Coronary artery (tissue), 2 donors: ENCODE data around the gene PIGL.
A peak's percentile ranks its signal among the peaks of the same experiment; 100 is the strongest.
"Not testable (repeated sequence)": the region's sequence is repeated elsewhere in the genome, so short reads cannot be mapped to it uniquely, and the experiment has no call there.

Experiments
- DNase-seq: peaks from one replicate; pipeline ENCODE4 v3.0.0-alpha.2; 2017; ENCODE audit warnings: low spot score
- H3K27ac ChIP-seq, 2 donors: fragments of 200-600 bp; sonication (generic); one replicate each; pipeline ENCODE4 v1.5.1; 2016 to 2019
- H3K4me3 ChIP-seq: fragments of 200-600 bp; sonication (generic); 2 replicates; pipeline ENCODE4 v1.5.1; 2016; ENCODE audit warnings: mild to moderate bottlenecking, moderate library complexity
- TF ChIP-seq, protein P1 (sequence below): fragments of 200-600 bp; sonication (generic); IDR thresholded peaks from one replicate; pipeline ENCODE4 v1.5.1; 2019; ENCODE audit warnings: antibody characterized with exemption

The PIGL gene

DNA sequence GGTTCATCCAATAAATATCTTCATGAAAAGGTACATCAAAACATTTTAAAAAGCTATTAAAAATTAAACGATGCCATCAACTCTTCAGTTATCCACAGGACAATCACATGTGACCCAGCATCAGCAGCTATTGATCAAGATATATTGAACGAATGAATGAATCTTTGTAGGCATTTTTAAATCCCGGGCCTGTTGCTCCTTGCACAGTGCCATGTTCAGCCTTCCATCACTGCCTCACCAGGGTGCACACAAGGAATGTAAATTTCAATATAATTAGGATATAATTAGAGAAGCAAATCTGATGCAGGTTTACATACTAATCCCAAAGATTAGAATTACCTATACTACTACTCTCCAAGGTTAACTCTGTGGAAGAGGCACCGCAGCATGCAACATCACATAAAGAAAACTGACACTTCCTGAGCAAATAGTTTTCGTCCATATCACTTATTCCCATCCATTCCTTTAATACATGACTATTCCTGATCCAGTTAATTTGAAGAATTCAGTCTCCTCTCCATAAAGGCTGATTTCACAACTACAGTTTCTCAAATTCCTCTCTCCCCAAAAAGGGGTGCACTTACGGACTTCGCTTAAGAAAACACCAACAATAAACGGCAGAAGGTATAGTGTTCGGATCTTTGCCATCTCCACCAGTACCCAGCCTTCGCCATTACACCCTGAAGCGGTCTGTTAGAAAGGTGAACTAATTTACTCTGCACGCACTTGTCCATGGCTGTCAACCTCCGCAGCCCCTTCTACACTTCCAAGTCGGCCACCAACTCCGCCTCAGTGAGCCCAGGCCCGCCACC, 2.6 kb upstream of the PIGL start:
- DNase-seq, result no peak

DNA sequence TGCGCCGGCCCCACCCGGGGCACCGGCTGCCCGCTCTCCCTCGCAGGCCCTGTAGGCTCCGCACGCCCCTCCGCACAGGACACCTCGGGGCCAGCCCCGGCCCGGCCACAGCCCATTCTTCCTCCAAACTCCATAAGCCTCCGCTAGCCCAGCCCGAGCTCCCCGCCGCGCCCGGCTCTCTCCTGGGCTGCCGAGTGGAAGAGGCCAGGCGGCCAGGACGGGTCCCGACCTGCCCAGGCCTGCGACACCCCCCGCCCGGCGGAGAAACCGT, 2.1 kb upstream of the PIGL start:
- peak overlapping the region; percentile 96 for H3K4me3 ChIP-seq
- H3K27ac ChIP-seq, result peak overlapping the region; percentile 95 to 97
- DNase-seq, result peak; percentile 80
- TF ChIP-seq, protein P1, sequence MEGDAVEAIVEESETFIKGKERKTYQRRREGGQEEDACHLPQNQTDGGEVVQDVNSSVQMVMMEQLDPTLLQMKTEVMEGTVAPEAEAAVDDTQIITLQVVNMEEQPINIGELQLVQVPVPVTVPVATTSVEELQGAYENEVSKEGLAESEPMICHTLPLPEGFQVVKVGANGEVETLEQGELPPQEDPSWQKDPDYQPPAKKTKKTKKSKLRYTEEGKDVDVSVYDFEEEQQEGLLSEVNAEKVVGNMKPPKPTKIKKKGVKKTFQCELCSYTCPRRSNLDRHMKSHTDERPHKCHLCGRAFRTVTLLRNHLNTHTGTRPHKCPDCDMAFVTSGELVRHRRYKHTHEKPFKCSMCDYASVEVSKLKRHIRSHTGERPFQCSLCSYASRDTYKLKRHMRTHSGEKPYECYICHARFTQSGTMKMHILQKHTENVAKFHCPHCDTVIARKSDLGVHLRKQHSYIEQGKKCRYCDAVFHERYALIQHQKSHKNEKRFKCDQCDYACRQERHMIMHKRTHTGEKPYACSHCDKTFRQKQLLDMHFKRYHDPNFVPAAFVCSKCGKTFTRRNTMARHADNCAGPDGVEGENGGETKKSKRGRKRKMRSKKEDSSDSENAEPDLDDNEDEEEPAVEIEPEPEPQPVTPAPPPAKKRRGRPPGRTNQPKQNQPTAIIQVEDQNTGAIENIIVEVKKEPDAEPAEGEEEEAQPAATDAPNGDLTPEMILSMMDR, result no peak

More for the DNA sequence above, 2.6 kb upstream of the PIGL start:
- Histone ChIP-seq H3K4me3 (peak overlapping the region; percentile 96), H3K27ac (peak overlapping the region; percentile 95 to 97)
- TF ChIP-seq, protein P1, result no peak

DNA sequence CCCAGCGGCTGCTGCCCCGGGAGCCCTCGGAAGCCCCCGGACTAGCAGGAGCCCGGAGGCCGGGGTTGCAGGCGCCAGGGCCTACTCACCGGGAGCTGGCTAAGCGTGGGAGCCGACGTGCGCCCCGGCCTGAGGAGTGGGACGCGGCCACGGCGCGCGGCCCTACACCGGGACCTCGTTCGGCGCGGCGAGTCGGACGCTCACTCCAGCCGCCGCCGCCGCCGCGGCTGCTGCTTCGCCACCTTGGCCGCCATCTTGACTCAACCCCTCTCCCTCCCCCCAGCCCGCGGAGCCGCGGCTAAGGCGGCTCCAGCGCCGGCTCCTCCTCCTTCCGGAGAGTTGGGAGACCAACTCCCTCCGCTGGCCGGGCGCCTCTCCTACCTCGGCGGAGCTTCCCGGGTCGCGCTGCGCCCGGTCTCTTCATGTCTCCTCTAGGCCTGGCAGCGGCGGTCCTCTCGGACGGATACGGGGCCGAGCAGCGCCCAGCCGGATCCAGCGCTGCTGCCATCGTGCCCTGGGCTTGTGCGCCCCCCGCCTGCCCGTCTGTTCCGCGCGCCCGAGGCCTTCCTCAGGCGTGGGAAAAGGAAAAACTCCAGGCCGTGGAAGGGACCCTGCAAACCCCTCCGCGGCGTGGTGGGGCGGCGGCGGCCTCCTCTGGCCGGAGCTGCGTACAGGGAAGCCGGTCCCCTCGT, 1.6 kb upstream of the PIGL start, which contains the start of gene NCOR1:
Gene NCOR1, minus strand, starts transcription at position 262 of the 692 bp plus-strand sequence. CDS start 20,965 bp downstream, outside the sequence.
- Histone ChIP-seq H3K4me3 (peak within 1 kb of the TSS; percentile 96), H3K27ac (peak within 1 kb of the TSS; percentile 95 to 97)
- peak; percentile 94 for DNase-seq
- TF ChIP-seq, protein P1, result peak; percentile 22

DNA sequence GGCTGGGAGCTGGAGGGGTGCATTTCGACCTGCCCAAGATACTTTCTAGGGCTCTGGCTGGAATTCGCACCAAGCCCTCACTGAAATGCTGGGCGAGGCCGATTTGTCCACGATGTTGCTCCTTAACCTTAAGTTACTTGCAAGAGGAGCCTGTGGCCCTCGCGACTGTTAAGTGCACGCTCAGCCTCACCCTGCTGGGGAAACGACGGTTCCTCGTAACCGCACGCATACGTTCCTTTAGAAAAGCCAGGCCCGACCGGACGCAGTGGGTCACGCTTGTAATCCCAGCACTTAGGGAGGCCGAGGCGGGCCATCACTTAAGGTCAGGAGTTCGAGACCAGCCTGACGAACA, 1.1 kb upstream of the PIGL start:
- no peak for DNase-seq
- peak overlapping the region; percentile 95 to 97 for H3K27ac ChIP-seq
- H3K4me3 ChIP-seq, result peak overlapping the region; percentile 96
- TF ChIP-seq, protein P1, result no peak

DNA sequence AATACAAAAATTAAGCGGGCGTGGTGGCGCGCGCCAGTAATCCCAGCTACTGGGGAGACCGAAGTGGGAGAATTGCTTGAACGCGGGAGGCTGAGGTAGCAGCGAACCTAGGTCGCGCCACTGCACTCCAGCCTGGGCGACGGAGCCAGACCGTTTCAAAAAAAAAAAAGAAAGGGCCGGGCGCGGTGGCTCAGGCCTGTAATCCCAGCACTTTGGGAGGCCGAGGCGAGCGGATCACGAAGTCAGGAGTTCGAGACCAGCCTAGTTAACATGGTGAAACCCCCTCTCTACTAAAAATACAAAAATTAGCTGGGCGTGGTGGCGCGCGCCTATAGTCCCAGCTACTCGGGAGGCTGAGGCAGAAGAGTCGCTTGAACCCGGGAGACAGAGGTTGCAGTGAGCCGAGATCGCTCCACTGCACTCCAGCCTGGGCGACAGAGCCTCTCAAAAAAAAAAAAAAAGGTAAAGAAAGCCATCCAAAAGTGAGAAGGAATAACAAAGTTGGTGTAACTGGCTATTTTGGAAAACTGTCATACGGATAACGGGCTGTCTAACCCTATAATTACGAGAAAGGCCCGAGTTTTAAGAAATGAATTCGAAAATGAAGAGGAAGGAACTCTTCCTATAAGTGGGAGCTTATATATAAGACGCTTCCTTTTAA, 539 bp upstream of the PIGL start:
- peak overlapping the region; percentile 96 for H3K4me3 ChIP-seq
- DNase-seq, result not testable (repeated sequence)
- peak overlapping the region; percentile 95 to 97 for H3K27ac ChIP-seq

DNA sequence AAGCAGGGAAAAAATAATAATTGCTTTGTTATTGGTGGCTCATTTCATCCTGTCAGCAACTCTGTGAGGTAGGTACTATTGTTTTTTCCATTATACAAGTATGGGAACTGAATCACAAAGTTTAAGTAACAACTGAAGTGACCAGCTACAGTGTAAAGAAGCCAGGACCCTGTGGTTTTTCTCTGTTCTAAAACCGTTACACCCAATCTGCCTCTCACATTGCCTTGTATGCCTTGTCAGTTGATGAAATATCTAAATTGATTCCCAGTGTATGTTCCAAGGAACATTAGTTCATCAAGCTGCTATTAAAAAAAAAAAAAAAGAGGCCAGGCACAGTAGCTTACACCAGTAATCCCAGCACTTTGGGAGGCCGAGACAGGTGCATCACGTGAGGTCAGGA, 5.4 kb downstream of the PIGL start:
- TF ChIP-seq, protein P1, result no peak

DNA sequence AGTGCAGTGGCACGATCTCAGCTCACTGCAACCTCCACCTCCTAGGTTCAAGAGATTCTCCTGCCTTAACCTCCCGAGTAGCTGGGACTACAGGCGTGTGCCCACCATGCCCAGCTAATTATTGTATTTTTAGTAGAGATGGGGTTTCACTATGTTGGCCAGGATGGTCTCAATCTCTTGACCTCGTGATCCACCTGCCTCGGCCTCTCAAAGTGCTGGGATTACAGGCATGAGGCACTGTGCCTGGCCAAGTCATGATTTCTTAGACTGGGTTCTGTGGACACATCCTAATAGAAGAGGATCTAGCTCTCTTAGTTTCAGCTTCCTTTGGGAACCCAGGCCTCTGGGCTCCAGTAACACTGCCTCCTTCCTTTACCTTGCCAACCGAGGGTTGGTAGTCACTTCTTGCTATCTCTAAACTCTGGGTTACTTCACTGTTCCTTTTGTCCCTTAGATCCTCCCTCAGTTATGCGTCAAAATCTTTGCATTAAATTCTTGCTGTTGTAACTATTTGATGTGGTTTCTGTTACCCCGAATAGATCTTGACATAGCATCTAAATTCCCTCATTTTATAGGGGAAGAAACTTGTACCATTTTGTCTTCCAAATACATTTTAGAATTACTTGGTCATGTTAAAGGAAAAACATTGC, 13.0 kb downstream of the PIGL start:
- DNase-seq, H3K4me3 ChIP-seq, H3K27ac ChIP-seq: not testable (repeated sequence)

More for the DNA sequence above, 5.4 kb downstream of the PIGL start:
- Histone ChIP-seq H3K4me3 (no peak overlapping the region), H3K27ac (no peak overlapping the region)
- no peak for DNase-seq
